GM18517 (cell line): ENCODE data around the gene MAP1A.
"Not testable (repeated sequence)": the region's sequence is repeated elsewhere in the genome, so short reads cannot be mapped to it uniquely, and the experiment has no call there.

Source experiments
- ATAC-seq: cut with Tn5 transposase; IDR thresholded peaks from one replicate; pipeline ENCODE4 v1.9.1; 2021; ENCODE audit warnings: mild to moderate bottlenecking, moderate library complexity; ENCODE audit not compliant: unreplicated experiment

Gene MAP1A

GRCh38 chr15:43528542-43529007 lies 11.2 kb downstream of the MAP1A start:
- ATAC-seq = no peak

- no peak for ATAC-seq
Observed at GRCh38 chr15:43529141-43529540, 11.7 kb downstream of the MAP1A start.

- no peak for ATAC-seq
Observed at GRCh38 chr15:43529587-43530345, 12.4 kb downstream of the MAP1A start.

- no peak for ATAC-seq
Observed at GRCh38 chr15:43531018-43531670, 13.7 kb downstream of the MAP1A start.

GRCh38 chr15:43532826-43533225 lies 15.4 kb downstream of the MAP1A start:
- not testable (repeated sequence) for ATAC-seq

DNA sequence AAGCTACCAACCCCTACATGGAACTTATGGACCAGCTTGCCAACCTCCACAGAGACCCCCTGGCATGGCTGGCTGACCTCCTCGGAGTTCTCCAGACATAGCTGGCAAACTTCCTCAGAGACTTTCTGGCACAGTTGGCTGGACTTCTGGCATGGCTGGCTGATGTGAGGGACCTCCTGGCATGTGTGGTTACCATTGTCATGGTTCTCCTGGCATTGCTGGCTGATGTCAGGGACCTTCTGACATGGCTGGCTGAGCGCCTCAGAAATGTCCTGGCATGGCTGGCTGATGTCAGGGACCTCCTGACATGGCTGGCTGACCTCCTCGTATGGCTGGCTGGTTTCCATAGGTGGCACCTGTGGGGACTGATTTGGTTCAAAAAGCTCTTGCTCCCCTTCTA lies 17.5 kb downstream of the MAP1A start:
- ATAC-seq = no peak

DNA sequence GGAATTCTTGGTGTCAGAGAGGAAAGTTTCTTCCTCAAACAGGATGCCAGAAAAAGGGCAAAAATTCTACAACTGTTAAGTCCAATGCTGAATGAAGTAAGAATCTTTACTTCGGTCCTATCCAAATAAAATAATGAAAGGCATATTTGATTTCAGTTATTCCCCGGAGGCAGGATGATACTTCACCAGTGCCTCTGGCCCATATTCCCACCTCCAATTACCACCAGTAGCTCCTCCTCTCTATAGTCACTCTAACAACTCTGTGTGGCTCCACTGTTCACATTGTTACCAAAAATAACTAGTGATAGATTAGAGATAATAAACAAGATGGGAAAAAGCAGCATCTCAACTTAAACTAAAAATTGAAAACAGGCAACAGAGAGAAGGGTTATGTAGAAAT lies 20.7 kb downstream of the MAP1A start:
- no peak for ATAC-seq

- no peak for ATAC-seq
Observed at GRCh38 chr15:43541785-43542184, 24.4 kb downstream of the MAP1A start.

- no peak for ATAC-seq
Observed at GRCh38 chr15:43544266-43544665, 26.9 kb downstream of the MAP1A start.

GRCh38 chr15:43545426-43545825 lies 28.0 kb downstream of the MAP1A start:
- no peak for ATAC-seq

DNA sequence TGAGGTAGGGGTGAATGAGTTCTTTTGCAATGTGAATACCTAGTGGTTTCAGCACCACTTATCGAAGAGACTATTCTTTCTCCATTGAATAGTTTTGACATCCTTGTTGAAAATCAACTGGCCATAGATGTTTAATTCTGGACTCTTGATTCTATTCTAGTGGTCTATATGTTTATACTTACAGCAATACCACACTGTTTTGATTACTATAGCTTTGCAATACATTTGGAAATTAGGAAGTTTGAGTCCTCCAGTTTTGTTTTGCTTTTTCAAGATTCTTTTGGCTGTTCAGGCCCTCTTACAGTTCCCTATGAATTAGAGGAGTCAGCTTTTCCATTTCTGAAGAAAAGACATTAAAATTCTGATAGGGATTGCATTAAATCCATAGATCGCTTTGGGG lies 30.1 kb downstream of the MAP1A start:
- ATAC-seq = no peak

DNA sequence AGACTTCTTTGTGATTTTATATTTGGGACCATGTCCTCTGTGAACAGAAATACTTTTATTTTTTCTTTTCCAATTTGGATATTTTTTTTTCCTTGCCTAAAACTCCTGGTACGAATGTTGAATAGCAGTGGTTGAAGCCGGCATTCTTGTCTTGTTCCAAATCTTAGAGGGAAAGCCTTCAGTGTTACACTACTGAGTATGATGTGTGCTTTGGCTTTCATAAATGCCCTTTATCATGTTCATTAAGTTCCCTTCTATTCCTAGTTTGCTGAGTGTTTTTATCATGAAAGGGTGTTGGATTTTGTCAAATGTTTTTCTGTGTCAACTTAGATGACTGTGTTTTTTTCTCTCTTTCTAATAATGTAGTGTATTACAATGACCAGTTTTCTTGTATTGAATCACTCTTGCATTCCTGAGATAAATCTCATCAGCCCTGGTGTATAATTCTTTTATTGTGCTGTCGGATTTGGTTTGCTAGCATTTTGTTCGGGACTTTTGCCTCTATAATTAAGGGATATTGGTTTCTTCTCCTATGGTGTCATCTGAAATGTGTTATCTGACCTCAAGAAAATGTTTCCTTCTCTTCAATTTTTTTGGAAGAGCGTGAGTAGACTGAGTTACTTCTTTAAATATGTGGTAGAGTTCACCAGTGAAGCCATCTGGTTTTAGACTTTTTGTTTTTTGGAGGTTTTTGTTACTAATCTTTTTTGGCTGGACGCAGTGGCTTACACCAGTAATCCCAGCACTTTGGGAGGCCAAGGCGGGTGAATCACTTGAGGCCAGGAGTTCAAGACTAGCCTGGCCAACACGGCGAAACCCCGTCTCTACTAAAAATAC lies 33.3 kb downstream of the MAP1A start:
- no peak for ATAC-seq

GRCh38 chr15:43552256-43552655 lies 34.8 kb downstream of the MAP1A start:
- ATAC-seq = no peak

GRCh38 chr15:43552986-43553385 lies 35.6 kb downstream of the MAP1A start:
- ATAC-seq = no peak

DNA sequence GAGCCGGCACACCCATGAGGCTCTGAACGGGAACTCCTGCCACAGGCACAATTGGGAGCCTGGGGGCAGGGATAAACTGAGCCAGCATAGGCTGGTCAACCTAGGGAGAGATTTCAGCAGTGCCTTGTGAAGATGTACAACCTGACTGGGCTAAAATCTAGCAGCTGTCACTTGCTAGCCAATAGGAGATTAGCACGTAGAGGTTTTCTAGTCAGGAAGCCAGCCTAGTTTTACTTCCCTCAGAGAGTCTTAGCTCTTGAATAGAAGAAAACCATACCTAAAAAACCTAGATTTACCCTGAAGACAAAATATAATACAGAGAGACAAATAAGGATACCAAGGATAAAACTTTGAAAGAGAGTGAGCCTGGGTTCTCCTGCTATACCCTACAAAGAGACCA lies 45.3 kb downstream of the MAP1A start:
- not testable (repeated sequence) for ATAC-seq

DNA sequence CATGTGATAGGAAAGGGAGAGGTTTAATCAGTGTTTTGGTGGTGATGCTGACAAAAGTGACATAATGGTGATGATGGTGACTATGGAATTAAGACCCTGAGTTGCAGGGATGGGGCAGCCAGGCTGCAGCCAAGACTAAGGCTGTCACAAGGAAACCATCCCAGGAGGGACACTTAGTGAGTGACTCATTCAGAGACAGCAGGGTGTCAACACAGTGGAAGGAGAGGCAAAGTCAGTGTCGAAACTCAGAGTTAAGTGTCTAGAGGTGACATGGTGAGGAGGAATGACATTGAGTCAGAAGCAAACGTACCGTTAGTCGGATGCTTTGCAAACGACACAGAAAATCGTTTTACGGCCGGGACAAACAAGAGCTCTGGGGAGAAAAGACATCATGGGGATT lies 46.4 kb downstream of the MAP1A start:
- ATAC-seq = not testable (repeated sequence)

- ATAC-seq = not testable (repeated sequence)
Observed at GRCh38 chr15:43566615-43567014, 49.2 kb downstream of the MAP1A start.

- not testable (repeated sequence) for ATAC-seq
Observed at GRCh38 chr15:43574607-43575006, 57.2 kb downstream of the MAP1A start.
